Neural progenitor cell (in vitro differentiated cells): ENCODE data around the gene FUT4. TPM values are rescaled to one million over a fixed set of nuclear protein-coding genes. Genes with fewer than 3 reads are reported as not detected.

ENCODE experiments used
- DNase-seq: peaks from one replicate; pipeline ENCODE4 v3.0.0-alpha.2; 2016; ENCODE audit warnings: low spot score
- H2AFZ ChIP-seq: fragments of 200-600 bp; sonication (generic); replicated peaks from 2 replicates; pipeline ENCODE4 v1.6.1; 2016; ENCODE audit warnings: antibody characterized with exemption
- H3F3A ChIP-seq: fragments of 200-600 bp; sonication (generic); 2 replicates; pipeline ENCODE4 v1.6.1; 2016; ENCODE audit warnings: antibody characterized with exemption, low read depth
- H3K27ac ChIP-seq: fragments of 200-600 bp; sonication (generic); 2 replicates; pipeline ENCODE4 v1.5.1; 2016; ENCODE audit warnings: mild to moderate bottlenecking
- H3K27me3 ChIP-seq: fragments of 200-600 bp; sonication (generic); 2 replicates; pipeline ENCODE4 v1.6.1; 2016; ENCODE audit warnings: mild to moderate bottlenecking, moderate library complexity
- H3K36me3 ChIP-seq: fragments of 200-600 bp; sonication (generic); 2 replicates; pipeline ENCODE4 v1.5.1; 2016
- H3K4me1 ChIP-seq: fragments of 200-600 bp; sonication (generic); 2 replicates; pipeline ENCODE4 v1.6.1; 2016; ENCODE audit warnings: mixed run types
- H3K4me2 ChIP-seq: fragments of 200-600 bp; sonication (generic); 2 replicates; pipeline ENCODE4 v1.6.1; 2016
- H3K4me3 ChIP-seq: fragments of 200-600 bp; sonication (generic); 2 replicates; pipeline ENCODE4 v1.5.1; 2016
- H3K79me2 ChIP-seq: fragments of 200-600 bp; sonication (generic); 2 replicates; pipeline ENCODE4 v1.6.1; 2016; ENCODE audit warnings: low read depth
- H3K9ac ChIP-seq: fragments of 200-600 bp; sonication (generic); 2 replicates; pipeline ENCODE4 v1.6.1; 2016
- H3K9me3 ChIP-seq: fragments of 200-600 bp; sonication (generic); 2 replicates; pipeline ENCODE4 v1.5.1; 2016; ENCODE audit warnings: low read depth
- H4K20me1 ChIP-seq: fragments of 200-600 bp; sonication (generic); 2 replicates; pipeline ENCODE4 v1.6.1; 2016; ENCODE audit warnings: low read depth
- H3K27ac Mint-ChIP-seq: 3 replicates; pipeline ENCODE4 v1.8.0; 2021; ENCODE audit warnings: mixed read lengths
- H3K27me3 Mint-ChIP-seq: 2 replicates; pipeline ENCODE4 v1.8.0; 2022; ENCODE audit warnings: low read depth, mild to moderate bottlenecking, inconsistent platforms, moderate library complexity, mixed read lengths; ENCODE audit not compliant: insufficient read depth
- H3K36me3 Mint-ChIP-seq: 3 replicates; pipeline ENCODE4 v1.8.0; 2021; ENCODE audit warnings: mixed read lengths
- H3K4me1 Mint-ChIP-seq: 3 replicates; pipeline ENCODE4 v1.8.0; 2021; ENCODE audit warnings: mixed read lengths
- H3K4me3 Mint-ChIP-seq: 3 replicates; pipeline ENCODE4 v1.8.0; 2021; ENCODE audit warnings: mild to moderate bottlenecking, moderate library complexity, mixed read lengths
- H3K9me3 Mint-ChIP-seq: 3 replicates; pipeline ENCODE4 v1.8.0; 2020; ENCODE audit warnings: mixed read lengths
- EZH2 ChIP-seq: fragments of 200-600 bp; sonication (generic); IDR thresholded peaks from 2 replicates; pipeline ENCODE4 v1.6.1; 2017; ENCODE audit warnings: antibody characterized with exemption, mild to moderate bottlenecking, moderate library complexity
- EZH2phosphoT487 ChIP-seq: fragments of 200-600 bp; sonication (generic); IDR thresholded peaks from 2 replicates; pipeline ENCODE4 v1.6.1; 2017; ENCODE audit warnings: antibody characterized with exemption
- total RNA-seq: library from RNA; depleted of rRNA; stranded (reverse); fragments of >200 nt; gene quantifications from 2 replicates; pipeline ENCODE4 v1.2.3, GENCODE V29; 2015; ENCODE audit warnings: low replicate concordance
- TF ChIP-seq, protein P1 (sequence below): fragments of 200-600 bp; sonication (generic); IDR thresholded peaks from 2 replicates; pipeline ENCODE4 v1.5.1; 2017; ENCODE audit warnings: antibody characterized with exemption, mild to moderate bottlenecking

FUT4 gene, protein sequence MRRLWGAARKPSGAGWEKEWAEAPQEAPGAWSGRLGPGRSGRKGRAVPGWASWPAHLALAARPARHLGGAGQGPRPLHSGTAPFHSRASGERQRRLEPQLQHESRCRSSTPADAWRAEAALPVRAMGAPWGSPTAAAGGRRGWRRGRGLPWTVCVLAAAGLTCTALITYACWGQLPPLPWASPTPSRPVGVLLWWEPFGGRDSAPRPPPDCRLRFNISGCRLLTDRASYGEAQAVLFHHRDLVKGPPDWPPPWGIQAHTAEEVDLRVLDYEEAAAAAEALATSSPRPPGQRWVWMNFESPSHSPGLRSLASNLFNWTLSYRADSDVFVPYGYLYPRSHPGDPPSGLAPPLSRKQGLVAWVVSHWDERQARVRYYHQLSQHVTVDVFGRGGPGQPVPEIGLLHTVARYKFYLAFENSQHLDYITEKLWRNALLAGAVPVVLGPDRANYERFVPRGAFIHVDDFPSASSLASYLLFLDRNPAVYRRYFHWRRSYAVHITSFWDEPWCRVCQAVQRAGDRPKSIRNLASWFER
- 2.4 and 2.7 TPM in 2 replicates for total RNA-seq

GRCh38 chr11:94543695-94544645 lies at the start of gene FUT4:
TSS of gene FUT4 (plus strand) at chr11:94543921. CDS start at chr11:94544134, 213 bp downstream.
- H3K36me3 Mint-ChIP-seq: no peaks in the 10 kb centered on the region

GRCh38 chr11:94494126-94494680 lies 49.5 kb upstream of the FUT4 start:
- Mint-ChIP-seq H3K4me1 (peaks cover 16% of the 10 kb centered on the region), H3K27me3 (no peaks in the 10 kb centered on the region), H3K4me3 (peak overlapping the region; percentile 98), H3K27ac (peak overlapping the region; percentile 4), H3K9me3 (no peaks in the 10 kb centered on the region), H3K36me3 (peaks cover 8% of the 10 kb centered on the region)
- Histone ChIP-seq H4K20me1 (no peaks in the 10 kb centered on the region), H3K36me3 (peaks cover 12% of the 10 kb centered on the region), H3K27me3 (no peaks in the 10 kb centered on the region), H3K9ac (peak overlapping the region; percentile 73), H2AFZ (peak overlapping the region; percentile 81), H3K9me3 (no peaks in the 10 kb centered on the region), H3K27ac (peak overlapping the region; percentile 22), H3K4me3 (peak overlapping the region; percentile 85), H3K4me2 (peak overlapping the region; percentile 87), H3K4me1 (peaks cover 12% of the 10 kb centered on the region), H3K79me2 (peaks cover 43% of the 10 kb centered on the region), H3F3A (peaks cover 18% of the 10 kb centered on the region)
- no peak for TF ChIP-seq EZH2
- TF ChIP-seq, protein P1, sequence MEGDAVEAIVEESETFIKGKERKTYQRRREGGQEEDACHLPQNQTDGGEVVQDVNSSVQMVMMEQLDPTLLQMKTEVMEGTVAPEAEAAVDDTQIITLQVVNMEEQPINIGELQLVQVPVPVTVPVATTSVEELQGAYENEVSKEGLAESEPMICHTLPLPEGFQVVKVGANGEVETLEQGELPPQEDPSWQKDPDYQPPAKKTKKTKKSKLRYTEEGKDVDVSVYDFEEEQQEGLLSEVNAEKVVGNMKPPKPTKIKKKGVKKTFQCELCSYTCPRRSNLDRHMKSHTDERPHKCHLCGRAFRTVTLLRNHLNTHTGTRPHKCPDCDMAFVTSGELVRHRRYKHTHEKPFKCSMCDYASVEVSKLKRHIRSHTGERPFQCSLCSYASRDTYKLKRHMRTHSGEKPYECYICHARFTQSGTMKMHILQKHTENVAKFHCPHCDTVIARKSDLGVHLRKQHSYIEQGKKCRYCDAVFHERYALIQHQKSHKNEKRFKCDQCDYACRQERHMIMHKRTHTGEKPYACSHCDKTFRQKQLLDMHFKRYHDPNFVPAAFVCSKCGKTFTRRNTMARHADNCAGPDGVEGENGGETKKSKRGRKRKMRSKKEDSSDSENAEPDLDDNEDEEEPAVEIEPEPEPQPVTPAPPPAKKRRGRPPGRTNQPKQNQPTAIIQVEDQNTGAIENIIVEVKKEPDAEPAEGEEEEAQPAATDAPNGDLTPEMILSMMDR: no peak
- no peak for TF ChIP-seq EZH2phosphoT487
- peak; percentile 85 for DNase-seq

More at GRCh38 chr11:94543695-94544645, at the start of gene FUT4:
- Histone ChIP-seq H3K4me2 (peak within 1 kb of the TSS; percentile 76), H2AFZ (peak within 1 kb of the TSS; percentile 93), H3K4me1 (peaks cover 8% of the 10 kb centered on the region), H3K36me3 (no peaks in the 10 kb centered on the region), H3K9ac (no peak within 1 kb of the TSS), H3K4me3 (peak within 1 kb of the TSS; percentile 52), H3K27ac (no peak within 1 kb of the TSS), H3K79me2 (no peaks in the 10 kb centered on the region), H3F3A (peaks cover 17% of the 10 kb centered on the region), H3K9me3 (no peaks in the 10 kb centered on the region), H3K27me3 (peaks cover 61% of the 10 kb centered on the region), H4K20me1 (no peaks in the 10 kb centered on the region)
- peaks cover 14% of the 10 kb centered on the region for H3K4me1 Mint-ChIP-seq
- H3K27me3 Mint-ChIP-seq: peaks cover 2% of the 10 kb centered on the region
- H3K4me3 Mint-ChIP-seq: peak within 1 kb of the TSS; percentile 96
- peaks cover 3% of the 10 kb centered on the region for H3K9me3 Mint-ChIP-seq
- TF ChIP-seq EZH2phosphoT487 (no peak), EZH2 (no peak)
- TF ChIP-seq, protein P1: no peak
- DNase-seq: peak; percentile 94
- peak within 1 kb of the TSS; percentile 99 for H3K27ac Mint-ChIP-seq

GRCh38 chr11:94500181-94500580 lies 43.5 kb upstream of the FUT4 start:
- peak; percentile 28 for DNase-seq
- Mint-ChIP-seq H3K9me3 (no peaks in the 10 kb centered on the region), H3K27me3 (no peaks in the 10 kb centered on the region), H3K4me3 (no peak overlapping the region), H3K4me1 (peaks cover 1% of the 10 kb centered on the region), H3K36me3 (no peaks in the 10 kb centered on the region), H3K27ac (no peak overlapping the region)
- Histone ChIP-seq H3K9ac (no peak overlapping the region), H3K27me3 (no peaks in the 10 kb centered on the region), H3K27ac (no peak overlapping the region), H3F3A (no peaks in the 10 kb centered on the region), H3K79me2 (peaks cover 4% of the 10 kb centered on the region), H3K36me3 (peaks cover 5% of the 10 kb centered on the region), H3K4me2 (no peak overlapping the region), H4K20me1 (no peaks in the 10 kb centered on the region), H2AFZ (no peak overlapping the region), H3K9me3 (no peaks in the 10 kb centered on the region), H3K4me3 (no peak overlapping the region), H3K4me1 (no peaks in the 10 kb centered on the region)
- TF ChIP-seq, protein P1: no peak
- TF ChIP-seq EZH2phosphoT487 (no peak), EZH2 (no peak)
